Stimulated activated CD8-positive, alpha-beta memory T cell treated with anti-CD3 and anti-CD28 coated beads, Interleukin-12 subunit alpha, Interleukin-12 subunit beta, amount 100 ng/mL, for 1 hour (primary cell): ENCODE results near the gene CHAF1A.

Experiments used
- DNase-seq: peaks from one replicate; pipeline ENCODE4 v3.0.0-alpha.2; 2020; ENCODE audit warnings: low read depth

Gene CHAF1A

DNA sequence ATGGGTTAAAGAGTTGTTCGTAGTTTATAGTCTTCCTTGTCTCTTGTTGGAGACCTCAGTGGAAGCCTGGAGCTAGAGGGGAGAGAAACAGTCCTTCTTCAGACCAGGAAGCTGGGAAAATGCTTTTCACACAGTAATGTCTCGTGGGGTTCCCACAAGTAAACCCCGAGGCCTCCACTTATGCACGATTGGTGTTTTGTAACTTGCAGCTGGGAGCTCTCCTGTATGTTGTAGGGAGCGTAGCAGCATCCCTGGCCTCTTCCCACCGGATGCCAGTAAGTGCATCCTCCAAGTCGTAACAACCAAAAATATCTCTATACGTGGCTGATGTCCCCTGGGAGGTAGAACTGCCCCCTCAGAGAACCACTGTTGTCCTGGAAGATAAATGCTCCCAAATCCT, 3.5 kb downstream of the CHAF1A start:
- no peak for DNase-seq

DNA sequence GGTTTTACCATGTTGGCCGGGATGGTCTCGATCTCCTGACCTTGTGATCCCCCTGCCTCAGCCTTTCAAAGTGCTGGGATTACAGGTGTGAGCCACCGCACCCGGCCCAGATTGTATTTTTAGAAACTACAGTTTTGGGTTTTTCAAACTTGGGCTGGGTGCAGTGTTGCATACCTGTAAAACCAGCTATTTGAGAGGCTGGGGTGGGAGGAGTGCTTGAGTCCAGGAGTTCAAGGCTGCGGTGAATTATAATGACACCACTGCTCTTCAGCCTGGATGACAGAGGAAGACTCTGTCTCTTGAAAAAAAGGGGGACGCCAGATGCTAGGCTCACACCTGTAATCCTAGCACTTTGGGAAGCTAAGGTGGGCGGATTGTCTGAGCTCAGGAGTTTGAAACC, 4.2 kb downstream of the CHAF1A start:
- DNase-seq: no peak

DNA sequence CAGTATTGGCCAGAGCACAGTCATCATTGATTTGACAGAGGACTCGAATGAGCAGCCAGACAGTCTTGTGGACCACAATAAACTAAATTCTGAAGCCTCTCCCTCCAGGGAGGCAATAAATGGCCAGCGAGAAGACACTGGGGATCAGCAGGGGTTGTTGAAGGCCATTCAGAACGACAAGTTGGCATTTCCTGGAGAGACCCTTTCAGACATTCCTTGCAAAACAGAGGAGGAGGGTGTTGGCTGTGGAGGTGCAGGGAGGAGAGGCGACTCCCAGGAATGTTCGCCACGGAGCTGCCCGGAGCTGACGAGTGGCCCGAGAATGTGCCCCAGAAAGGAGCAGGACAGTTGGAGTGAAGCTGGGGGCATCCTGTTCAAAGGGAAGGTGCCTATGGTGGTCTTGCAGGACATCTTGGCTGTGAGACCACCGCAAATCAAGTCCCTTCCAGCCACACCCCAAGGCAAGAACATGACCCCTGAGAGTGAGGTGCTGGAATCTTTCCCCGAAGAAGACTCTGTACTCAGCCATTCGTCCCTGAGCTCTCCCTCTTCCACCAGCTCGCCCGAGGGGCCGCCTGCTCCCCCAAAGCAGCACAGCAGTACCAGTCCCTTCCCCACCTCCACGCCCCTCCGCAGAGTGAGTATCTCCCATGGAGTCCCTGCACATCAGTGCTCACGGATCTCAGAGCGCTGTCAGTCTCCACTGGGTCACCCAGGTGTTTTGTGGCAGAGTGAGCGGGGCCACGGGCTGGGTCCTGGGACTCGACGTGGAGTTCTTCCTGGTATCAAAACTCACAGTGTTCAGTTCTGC, 6.9 kb downstream of the CHAF1A start:
- no peak for DNase-seq

DNA sequence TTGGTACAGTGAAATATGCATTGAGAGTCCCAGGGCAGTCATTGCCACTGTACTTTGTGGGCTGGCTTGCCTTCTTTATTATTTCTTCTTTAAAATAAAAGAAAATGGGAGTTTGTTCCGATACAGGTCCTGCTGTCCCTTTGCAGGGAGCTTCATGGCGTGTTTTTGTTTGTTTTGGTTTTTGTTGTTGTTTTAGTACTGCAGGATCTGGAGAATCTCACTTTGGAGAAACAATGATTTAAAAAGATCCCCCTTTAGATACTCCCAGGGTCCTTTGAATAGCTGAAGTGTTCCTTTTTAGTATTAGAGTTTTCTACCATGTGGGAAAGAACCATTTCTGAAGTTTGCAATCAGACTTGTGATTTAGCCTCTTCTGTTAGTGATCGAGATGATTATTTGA, 11.1 kb downstream of the CHAF1A start:
- no peak for DNase-seq

DNA sequence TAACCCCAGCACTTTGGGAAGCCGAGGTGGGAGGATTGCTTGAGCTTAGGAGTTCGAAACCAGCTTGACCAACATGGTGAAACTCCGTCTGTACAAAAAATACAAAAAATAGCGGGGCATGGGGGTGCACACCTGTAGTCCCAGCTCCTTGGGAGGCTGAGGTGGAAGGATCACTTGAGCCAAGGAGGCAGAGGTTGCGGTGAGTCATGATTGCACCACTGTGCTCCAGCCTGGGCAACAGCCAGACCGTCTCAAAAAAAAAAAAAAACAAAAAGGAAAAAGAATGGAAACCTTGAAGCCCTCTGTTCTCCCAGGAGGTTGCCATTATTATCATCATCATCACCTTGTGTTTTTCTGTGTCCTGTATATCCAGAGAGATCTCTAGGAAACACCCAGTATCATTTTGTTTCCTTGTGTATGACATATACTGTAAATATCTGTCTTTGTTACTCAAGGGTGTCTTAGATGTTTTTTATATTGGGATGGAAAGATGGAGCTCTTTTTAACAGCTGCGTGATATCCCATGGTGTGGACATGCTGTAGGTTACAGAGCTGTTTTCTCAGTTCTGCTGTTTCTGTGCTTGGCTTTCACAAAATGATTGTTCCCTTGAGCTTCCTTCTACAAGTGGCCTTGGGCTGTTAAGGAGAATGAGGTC, 11.8 kb downstream of the CHAF1A start:
- DNase-seq: no peak

DNA sequence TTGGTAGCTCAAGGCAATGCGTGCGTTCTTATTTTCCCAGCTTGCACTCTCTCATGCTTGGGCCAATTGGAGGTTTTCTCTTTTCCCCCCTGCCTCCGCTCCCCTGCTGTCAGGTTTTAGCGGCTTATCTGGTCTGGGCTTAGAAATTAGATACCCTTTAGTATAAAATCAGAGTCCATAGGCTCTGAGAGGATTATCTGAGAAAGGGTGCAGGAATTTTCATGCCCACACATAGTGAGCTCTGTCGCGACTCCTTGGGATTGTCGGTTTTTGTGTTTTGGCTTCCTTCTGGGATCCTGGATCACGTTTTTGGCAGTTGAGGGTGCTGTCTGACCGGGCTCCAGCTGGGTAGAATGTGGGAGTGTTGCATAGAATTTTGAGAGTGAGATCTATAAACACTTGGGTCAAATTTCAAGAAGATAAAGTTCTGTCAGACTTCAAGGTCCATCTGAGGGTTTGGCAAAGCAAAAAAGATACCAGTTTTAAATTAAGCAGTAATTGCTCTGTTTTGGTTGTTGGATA, 12.4 kb downstream of the CHAF1A start:
- no peak for DNase-seq

DNA sequence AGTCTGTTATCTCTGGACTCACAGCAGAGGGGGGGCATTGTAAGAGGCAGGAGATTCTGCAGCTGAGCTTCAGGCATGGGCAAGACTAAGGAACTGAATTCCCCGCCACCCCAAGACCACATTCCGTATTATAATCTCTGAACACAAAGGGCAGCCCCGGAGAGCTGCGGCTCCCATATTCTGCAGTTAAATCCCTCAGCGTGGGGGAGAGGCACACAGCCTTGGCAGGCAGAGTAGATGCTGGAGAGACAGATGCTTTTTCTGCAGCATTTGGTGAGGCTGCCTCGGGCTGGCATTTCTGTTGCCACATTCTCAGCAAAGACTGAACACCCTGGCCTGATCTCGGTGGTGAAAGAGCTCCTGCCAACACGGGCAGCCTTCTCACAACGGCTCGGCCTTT, 12.9 kb downstream of the CHAF1A start:
- no peak for DNase-seq

DNA sequence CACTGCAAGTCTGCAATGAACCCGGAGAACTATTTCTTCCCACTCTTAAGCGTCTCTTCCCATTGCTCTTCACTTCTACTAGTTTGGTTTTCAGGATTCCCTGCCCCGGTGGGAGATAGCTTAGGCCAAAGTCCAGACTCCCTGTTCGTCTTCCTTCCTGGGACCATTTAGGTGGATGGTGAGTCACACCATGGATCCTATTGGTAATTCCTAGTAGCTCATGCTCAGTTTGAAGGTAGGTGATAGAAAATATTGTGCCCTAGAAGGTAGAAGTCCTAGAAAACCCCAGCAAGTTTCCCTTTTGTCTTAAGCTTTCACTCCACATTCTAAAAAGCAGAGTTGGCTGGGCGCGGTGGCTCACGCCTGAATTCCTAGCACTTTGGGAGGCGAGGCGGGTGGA, 13.8 kb downstream of the CHAF1A start:
- DNase-seq: no peak

DNA sequence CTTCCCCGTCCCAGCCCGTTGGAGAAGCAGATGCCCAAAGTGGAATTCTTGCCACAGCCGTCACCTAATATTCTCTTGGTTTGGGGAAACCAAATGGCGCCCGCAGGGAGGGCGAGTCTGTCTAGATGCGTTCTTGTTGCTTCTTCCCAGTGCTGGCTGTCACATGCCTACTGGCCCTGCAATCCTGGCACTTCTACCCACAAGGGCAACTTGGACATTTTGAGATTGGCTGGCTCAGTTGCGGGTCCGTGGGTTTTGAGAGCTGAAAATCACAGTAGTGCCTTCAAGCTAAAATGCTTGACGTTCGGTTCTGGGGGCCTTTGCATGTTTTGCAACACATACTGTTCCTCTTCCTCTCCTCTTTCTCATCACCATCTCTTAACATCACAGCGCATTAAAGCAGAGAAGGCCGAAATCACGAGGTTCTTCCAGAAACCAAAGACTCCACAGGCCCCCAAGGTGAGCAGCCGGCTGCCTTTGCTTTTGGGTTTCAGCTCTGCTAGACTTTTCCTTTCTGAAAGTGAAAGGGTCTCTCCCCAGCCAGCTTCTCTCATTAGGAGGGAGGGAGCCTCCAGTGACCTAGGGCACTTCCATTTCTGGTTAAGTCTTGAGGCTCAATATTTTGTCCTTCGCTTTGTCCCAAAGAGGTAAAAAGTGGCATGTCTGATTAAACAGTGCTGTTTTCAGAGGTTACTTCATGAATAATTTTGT, 21.1 kb downstream of the CHAF1A start:
- no peak for DNase-seq

DNA sequence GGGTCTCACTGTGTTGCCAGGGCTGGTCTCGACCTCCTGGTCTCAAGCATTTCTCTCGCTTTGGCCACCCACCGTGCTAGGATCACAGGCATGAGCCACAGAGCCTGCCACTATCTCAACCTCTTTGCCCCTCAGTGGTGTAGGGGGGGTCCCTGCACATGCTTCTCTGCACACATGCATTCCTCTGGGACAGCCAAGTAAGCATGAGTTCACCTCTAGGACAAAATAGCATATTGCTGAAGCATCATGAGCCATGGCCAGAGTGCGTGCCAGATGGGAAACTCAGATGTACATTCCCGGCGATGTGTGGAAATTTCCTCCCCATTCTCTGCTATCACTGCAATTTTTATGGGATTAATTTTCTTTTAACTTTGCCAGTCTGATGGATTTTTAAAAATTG, 23.1 kb downstream of the CHAF1A start:
- no peak for DNase-seq

DNA sequence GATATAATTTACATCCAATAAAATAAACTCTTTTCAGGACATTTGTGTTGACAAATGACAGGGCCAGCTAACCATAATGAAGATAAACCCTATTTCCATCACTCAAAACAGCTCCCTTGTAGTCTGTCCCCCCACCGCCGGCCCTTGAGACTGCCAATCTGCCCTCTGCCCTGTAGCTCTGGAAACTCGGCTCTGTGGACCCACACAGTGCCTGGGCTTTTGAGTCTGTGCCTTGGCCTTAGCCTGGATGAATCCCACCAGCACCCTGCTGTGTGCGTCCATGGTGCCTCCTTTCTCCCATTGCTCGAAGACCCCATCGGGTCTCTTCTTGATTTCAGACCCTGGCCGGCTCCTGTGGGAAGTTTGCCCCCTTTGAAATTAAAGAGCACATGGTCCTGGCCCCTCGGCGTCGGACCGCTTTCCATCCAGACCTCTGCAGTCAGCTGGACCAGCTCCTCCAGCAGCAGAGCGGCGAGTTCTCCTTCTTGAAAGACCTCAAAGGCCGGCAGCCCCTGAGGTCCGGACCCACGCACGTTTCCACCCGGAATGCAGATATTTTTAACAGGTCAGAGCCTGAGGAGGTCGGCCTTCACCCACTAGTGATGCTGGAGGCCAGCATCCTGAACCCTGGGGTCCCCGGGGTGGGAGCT, 26.0 kb downstream of the CHAF1A start:
- DNase-seq: no peak

DNA sequence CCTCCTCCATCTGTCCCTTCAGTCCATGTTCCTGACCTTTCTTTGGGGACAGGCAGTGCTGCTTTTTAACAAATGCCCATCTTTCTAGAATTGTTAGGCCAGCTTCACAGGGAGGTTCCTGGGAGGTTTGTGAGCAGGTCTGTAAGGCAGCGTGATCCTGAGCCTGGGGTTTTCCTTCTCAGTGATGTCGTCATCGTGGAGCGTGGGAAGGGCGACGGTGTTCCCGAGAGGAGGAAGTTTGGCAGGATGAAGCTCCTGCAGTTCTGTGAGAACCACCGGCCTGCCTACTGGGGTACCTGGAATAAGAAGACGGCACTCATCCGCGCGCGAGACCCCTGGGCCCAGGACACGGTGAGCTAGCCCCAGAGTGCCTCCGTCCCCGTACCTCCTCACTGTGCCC, 26.8 kb downstream of the CHAF1A start:
- DNase-seq: no peak

DNA sequence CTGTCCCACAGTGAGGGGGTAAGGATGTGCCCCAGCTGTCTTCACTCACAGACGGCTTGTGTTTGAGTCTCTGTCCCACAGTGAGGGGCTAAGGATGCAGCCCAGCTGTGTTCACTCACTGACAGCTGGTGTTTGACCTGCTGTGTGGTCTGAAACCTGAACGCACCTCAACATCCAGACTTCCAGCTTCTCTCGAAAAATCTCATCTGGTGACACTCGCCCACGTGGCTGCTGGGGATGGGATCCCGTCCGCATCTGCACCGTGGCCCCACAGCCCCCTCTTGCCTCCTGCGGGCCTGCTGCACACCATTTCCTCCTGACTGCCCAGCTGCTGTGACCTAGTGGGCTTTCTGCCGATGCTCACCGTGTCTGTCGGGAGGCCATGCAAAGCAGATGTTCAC, 27.3 kb downstream of the CHAF1A start:
- no peak for DNase-seq

DNA sequence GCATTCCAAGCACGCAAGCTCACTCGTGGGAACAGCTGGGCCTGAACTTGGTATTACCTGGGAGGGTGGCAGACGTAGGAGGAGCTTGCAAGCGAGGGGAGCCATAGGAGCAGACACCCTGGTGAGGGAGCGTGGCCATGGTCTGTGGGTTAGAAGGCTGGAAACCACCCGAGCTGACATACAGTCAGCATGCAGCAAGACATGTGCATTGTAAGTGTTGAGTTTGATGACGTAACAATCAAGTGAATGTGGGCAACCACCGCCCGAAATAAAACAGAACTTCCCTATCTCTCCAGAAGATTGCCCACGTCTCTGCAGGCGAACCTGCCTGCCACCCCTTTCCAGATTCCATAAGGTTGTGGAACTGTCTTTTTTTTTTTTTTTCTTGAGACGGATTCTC, 28.3 kb downstream of the CHAF1A start:
- no peak for DNase-seq

DNA sequence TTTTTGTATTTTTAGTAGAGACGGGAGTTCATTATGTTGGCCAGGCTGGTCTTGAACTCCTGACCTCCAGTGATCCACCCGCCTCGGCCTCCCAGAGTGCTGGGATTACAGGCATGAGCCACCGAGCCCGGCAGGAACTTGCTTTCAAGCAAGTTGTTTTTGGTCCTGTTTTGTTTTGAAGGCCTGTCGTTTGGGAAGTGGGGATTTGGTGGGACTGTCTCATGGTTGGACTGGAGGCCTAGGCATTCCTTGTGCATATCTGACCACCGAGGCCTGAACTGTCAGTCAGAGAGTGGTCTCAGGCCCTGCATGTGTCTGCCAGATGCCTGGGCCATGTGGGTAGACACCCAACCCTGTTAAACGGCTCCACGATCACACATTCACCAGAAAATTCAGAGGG, 28.9 kb downstream of the CHAF1A start:
- no peak for DNase-seq

DNA sequence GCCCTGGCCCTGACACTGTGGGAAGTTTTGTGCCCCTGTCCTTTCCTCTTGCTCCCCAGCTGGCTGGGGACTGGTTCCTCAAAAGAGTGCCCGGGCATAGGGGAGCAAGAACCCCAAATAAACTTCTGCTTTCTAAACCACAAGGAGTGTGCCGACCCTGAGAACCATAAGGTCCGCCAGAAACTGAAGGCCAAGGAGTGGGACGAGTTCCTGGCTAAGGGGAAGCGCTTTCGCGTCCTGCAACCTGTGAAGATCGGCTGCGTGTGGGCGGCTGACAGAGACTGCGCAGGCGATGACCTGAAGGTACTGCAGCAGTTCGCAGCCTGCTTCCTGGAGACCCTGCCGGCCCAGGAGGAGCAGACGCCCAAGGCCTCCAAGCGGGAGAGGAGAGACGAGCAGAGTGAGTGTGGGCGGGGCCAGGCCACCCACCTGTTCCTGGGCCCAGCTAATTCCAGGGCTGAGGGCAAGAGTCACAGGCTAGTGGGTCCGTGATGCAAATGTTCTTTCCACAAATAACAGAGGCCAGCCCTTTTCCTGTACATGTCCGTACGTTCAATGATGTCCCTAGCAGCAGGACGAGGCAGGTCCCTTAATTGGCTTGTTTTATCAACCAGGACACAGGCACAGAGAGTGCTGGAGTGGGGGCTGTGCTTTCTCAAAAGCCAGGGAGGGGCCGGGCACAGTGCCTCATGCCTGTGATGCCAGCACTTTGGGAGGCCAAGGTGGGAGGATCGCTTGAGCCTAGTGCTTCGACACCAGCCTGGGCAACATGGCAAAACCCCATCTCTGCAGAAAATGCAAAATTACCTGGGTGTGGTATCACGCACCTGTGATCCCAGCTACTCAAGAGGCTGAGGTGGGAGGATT, 29.6 kb downstream of the CHAF1A start:
- no peak for DNase-seq

DNA sequence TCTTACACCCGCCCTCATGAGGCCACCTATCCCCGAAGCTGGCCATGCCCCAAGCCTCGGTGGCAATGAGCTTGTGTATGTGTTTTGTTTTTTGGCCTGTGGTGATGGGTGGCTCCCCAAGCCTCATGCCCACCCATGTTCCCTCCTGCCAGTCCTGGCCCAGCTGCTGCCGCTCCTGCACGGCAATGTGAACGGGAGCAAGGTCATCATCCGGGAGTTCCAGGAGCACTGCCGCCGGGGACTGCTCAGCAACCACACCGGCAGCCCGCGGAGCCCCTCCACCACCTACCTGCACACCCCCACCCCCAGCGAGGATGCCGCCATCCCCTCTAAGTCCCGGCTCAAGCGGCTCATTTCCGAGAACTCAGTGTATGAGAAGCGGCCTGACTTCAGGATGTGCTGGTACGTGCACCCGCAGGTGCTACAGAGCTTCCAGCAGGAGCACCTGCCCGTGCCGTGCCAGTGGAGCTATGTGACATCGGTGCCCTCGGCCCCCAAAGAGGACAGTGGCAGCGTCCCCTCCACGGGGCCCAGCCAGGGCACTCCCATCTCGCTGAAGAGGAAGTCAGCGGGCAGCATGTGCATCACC, 30.6 kb downstream of the CHAF1A start:
- no peak for DNase-seq

DNA sequence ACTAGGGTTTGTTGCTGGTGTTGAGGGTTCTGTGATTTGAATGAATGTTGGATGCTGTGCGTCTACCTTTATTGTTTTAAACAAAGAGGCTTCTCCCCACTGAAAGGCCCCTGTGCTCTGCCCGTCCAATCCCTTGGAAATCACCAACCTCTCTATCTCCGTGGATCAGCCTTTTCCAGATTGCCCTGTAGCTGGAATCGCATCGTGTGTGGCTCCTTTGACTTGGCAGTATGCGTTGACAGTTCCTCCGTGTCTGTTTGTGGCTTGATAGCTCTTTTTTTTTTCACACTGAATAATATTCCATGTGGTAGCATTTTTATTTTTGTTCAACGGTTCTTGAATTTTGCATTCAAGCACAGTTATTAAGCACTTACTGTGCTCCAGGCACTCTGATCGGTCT, 32.0 kb downstream of the CHAF1A start:
- DNase-seq: no peak

DNA sequence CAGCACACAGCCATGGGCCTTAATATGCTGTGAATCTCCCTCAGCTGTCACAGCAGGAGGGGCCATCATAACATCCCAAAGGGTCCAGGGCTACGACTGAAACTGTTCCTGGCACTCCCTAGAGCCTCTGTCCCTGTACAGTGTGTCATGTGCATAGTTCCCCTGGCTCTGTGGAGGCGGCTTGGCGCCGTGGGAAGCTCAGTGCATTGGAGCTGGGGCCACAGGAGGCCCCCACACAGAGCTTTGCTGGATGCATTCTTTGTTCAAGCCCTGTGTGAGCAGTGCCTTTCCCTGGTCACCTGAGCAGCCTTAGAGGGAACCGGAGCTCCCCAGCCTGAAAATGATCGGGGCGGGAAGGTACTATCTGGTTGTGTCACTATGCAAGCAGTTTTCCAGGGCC, 33.8 kb downstream of the CHAF1A start:
- no peak for DNase-seq

DNA sequence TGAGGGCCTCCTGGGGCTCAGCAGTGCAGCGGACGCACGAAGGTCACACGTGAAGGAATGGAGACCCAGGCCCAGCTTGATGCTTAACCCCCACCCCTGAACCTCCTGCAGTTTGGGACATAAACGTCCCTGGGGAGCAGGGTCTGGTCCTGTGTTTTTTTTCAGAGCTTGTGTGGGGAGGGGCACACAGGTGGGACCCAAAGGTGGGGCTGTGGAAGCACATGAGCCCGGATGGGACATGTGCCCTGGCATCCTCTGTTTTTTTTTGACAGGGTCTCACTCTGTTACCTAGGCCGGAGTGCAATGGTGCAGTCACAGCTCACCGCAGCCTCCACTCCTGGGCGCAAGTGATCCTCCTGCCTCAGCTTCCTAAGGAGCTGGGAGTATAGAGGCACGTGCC, 34.7 kb downstream of the CHAF1A start:
- DNase-seq: no peak

DNA sequence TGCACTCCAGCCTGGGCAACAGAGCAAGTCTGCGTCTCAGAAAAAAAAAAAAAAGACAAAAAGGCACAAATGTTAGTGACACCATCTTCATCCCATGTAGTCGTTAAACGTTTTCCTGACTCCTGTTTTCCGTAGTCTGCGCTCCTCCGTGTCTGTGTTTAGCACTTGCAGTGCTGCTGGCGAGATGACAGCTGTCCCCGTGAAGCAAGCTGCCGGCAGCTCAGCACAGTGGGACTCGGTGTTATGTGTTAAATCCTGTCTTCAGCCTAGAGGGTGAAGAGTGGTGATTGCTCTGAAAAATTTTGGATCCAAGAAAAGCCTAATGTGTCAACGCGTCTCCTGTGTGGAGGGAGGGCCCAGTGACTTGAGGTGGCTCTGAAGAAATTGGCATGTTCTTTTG, 36.8 kb downstream of the CHAF1A start:
- DNase-seq: no peak
